Chondrocyte (in vitro differentiated cells): ENCODE measurements around the gene DGKI. TPM values are rescaled to one million over a fixed set of nuclear protein-coding genes. Genes with fewer than 3 reads are reported as not detected.
A peak's percentile ranks its signal among the peaks of the same experiment; 100 is the strongest.

Experiments
- DNase-seq: peaks from one replicate; pipeline ENCODE4 v3.0.0; 2021; ENCODE audit warnings: mixed read lengths, low spot score
- H3K27ac Mint-ChIP-seq: one replicate; pipeline ENCODE4 v1.8.0; 2021; ENCODE audit warnings: mild to moderate bottlenecking, moderate library complexity, mixed read lengths; ENCODE audit not compliant: unreplicated experiment
- H3K27me3 Mint-ChIP-seq: 2 replicates; pipeline ENCODE4 v1.8.0; 2021; ENCODE audit warnings: low read depth, mixed read lengths
- H3K36me3 Mint-ChIP-seq: 2 replicates; pipeline ENCODE4 v1.8.0; 2021; ENCODE audit warnings: low read depth, mixed read lengths
- H3K4me1 Mint-ChIP-seq: 2 replicates; pipeline ENCODE4 v1.8.0; 2021; ENCODE audit warnings: low read depth, mild to moderate bottlenecking, mixed read lengths
- H3K4me3 Mint-ChIP-seq: one replicate; pipeline ENCODE4 v1.8.0; 2021; ENCODE audit warnings: mild to moderate bottlenecking, moderate library complexity, mixed read lengths; ENCODE audit not compliant: unreplicated experiment
- H3K9me3 Mint-ChIP-seq: 2 replicates; pipeline ENCODE4 v1.8.0; 2021; ENCODE audit warnings: low read depth, mixed read lengths
- total RNA-seq: library from RNA; stranded (reverse); gene quantifications from 3 replicates; pipeline ENCODE4 v1.2.1, GENCODE V29; 2021
- TF ChIP-seq, protein P1 (sequence below): fragments of 200-600 bp; sonication (generic); IDR thresholded peaks from 2 replicates; pipeline ENCODE4 v1.5.0; 2021; ENCODE audit warnings: antibody characterized with exemption, mild to moderate bottlenecking, moderate library complexity

DGKI gene
- total RNA-seq, 1 donor from 2014 or later: 15.3 TPM

DNA sequence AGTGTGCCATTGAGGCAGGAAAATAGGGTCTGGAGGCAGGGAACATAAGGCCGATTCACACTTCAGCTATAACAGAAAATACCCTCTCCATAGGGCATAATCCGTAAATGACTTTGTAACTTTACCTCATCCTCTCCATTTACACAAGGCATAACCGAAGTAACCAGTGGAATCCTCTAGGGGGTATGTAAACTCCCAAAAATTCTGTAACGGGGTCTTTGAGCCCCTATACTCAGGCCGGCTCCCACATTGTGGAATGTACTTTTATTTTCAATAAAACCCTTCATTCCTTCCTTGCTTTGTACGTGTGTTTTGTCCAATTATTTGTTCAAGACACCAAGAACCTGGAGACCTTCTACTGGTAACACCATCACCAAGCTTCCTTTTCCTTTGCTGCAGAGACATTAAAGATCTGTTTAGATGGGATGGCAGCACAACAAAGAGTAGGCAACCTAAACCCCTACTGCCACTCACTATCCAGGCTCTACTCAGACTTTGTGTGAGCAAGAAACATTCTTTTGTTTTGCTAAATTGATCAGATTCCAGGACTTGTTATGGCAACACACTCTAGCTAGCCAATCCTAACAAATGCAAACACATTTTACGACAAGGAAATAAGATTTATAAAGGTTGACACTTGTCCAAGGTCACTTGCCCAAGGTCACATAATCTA lies 99.3 kb downstream of the DGKI start:
- H3K4me3 Mint-ChIP-seq: no peak overlapping the region
- no peak for DNase-seq
- H3K9me3 Mint-ChIP-seq: peaks cover 27% of the 10 kb centered on the region
- no peaks in the 10 kb centered on the region for H3K27me3 Mint-ChIP-seq
- H3K4me1 Mint-ChIP-seq: peaks cover 12% of the 10 kb centered on the region
- H3K27ac Mint-ChIP-seq: no peak overlapping the region
- H3K36me3 Mint-ChIP-seq: peaks cover 38% of the 10 kb centered on the region
- TF ChIP-seq, protein P1, sequence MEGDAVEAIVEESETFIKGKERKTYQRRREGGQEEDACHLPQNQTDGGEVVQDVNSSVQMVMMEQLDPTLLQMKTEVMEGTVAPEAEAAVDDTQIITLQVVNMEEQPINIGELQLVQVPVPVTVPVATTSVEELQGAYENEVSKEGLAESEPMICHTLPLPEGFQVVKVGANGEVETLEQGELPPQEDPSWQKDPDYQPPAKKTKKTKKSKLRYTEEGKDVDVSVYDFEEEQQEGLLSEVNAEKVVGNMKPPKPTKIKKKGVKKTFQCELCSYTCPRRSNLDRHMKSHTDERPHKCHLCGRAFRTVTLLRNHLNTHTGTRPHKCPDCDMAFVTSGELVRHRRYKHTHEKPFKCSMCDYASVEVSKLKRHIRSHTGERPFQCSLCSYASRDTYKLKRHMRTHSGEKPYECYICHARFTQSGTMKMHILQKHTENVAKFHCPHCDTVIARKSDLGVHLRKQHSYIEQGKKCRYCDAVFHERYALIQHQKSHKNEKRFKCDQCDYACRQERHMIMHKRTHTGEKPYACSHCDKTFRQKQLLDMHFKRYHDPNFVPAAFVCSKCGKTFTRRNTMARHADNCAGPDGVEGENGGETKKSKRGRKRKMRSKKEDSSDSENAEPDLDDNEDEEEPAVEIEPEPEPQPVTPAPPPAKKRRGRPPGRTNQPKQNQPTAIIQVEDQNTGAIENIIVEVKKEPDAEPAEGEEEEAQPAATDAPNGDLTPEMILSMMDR: no peak

DNA sequence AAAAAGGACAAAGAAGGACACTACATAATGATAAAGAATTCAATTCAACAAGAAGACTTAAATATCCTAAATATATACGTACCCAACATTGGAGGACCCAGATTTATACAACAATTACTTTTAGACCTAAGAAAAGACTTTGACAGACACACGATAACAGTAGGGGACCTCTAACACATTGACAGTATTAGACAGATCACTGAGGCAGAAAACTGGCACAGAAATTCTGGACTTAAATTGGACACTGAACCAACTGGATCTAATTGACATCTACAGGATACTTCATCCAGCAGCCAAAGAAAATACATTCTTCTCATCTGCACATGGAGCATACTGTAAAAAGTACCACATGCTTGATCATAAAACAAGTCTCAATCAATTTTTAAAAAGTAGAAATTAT lies 103.8 kb downstream of the DGKI start:
- Mint-ChIP-seq H3K4me1 (peaks cover 8% of the 10 kb centered on the region), H3K27ac (no peak overlapping the region), H3K36me3 (peaks cover 40% of the 10 kb centered on the region), H3K27me3 (no peaks in the 10 kb centered on the region), H3K4me3 (no peak overlapping the region), H3K9me3 (peaks cover 27% of the 10 kb centered on the region)
- no peak for DNase-seq
- TF ChIP-seq, protein P1: no peak

DNA sequence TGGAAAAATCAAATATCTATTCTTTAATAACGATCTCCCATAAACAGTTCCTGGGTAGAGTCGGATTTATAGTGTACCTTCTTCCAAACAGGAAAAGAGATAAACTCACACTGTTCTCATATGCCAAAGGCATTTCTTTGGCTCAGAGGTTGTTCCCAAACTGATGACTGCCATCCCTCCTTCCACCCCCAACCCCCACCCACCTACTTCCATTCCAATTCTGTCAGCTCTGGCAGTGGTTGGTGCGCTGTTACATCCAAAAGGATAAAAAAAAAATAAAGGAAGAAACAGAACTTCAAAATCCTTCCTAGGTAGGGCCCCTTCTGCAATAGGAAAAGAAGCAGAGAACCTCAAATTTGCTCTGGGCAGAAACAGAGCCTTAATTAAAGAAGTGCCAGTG lies 104.7 kb downstream of the DGKI start:
- peaks cover 37% of the 10 kb centered on the region for H3K36me3 Mint-ChIP-seq
- no peak overlapping the region for H3K27ac Mint-ChIP-seq
- no peak for DNase-seq
- TF ChIP-seq, protein P1: no peak
- H3K9me3 Mint-ChIP-seq: peaks cover 27% of the 10 kb centered on the region
- peaks cover 8% of the 10 kb centered on the region for H3K4me1 Mint-ChIP-seq
- H3K4me3 Mint-ChIP-seq: no peak overlapping the region
- no peaks in the 10 kb centered on the region for H3K27me3 Mint-ChIP-seq

DNA sequence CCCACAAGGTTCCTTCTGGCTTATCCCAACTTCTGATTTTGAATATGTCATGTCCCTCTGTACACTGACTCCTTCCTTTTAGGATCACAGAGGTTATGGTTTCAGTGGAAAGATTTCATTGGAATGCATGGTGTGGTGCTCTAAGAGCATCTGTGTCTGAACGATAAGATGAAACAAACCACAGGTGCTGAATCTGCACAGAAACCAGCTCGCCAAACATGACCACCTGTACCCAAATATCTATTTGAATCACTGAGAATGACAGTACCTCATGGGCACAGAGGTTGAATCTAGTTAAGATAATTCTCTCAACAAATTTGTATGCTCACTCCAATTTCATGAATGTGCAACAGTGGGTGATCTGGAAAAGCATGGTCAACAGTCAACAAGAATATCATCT lies 105.3 kb downstream of the DGKI start:
- Mint-ChIP-seq H3K36me3 (peaks cover 34% of the 10 kb centered on the region), H3K9me3 (peaks cover 27% of the 10 kb centered on the region), H3K27me3 (no peaks in the 10 kb centered on the region), H3K27ac (no peak overlapping the region), H3K4me1 (peaks cover 8% of the 10 kb centered on the region), H3K4me3 (no peak overlapping the region)
- TF ChIP-seq, protein P1: no peak
- no peak for DNase-seq

DNA sequence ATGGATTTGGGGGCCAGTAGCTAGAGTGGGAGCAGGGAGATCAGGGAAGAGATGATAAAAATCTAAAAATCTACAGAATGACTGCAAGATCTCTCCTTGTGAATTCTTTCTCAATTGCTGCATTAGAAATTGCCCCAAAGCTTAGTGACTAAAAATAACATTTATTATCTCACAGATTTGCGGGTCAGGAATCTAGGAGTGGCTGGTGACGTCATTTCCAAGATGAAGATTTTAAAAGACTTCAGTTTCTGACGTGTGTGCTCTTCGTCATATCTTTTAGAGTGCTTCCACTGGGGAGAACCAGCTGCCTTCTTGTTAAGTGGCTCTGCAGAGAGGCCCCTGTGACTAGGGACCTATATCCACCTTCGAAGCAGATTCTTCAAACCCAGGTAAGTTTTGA lies 112.6 kb downstream of the DGKI start:
- TF ChIP-seq, protein P1: no peak
- peaks cover 15% of the 10 kb centered on the region for H3K4me1 Mint-ChIP-seq

More for the DNA sequence above, 112.6 kb downstream of the DGKI start:
- no peaks in the 10 kb centered on the region for H3K9me3 Mint-ChIP-seq
- H3K36me3 Mint-ChIP-seq: peaks cover 11% of the 10 kb centered on the region
- H3K27ac Mint-ChIP-seq: peak overlapping the region; percentile 4
- H3K27me3 Mint-ChIP-seq: no peaks in the 10 kb centered on the region
- no peak overlapping the region for H3K4me3 Mint-ChIP-seq
- no peak for DNase-seq
